Central memory CD4-positive, alpha-beta T cell (primary cell): ENCODE data around the gene FAAP24.
"Not testable (repeated sequence)": the region's sequence is repeated elsewhere in the genome, so short reads cannot be mapped to it uniquely, and the experiment has no call there.

Experiments used
- DNase-seq: peaks from one replicate; pipeline ENCODE4 v3.0.0; 2022
- total RNA-seq, 3 experiments: gene quantifications; one replicate each; lab custom pipeline; 2026; lab: John Stamatoyannopoulos, UW

Gene FAAP24
- total RNA-seq, result 1.5 to 3.5 (median 2.0) reads per million in 3 experiments

DNA sequence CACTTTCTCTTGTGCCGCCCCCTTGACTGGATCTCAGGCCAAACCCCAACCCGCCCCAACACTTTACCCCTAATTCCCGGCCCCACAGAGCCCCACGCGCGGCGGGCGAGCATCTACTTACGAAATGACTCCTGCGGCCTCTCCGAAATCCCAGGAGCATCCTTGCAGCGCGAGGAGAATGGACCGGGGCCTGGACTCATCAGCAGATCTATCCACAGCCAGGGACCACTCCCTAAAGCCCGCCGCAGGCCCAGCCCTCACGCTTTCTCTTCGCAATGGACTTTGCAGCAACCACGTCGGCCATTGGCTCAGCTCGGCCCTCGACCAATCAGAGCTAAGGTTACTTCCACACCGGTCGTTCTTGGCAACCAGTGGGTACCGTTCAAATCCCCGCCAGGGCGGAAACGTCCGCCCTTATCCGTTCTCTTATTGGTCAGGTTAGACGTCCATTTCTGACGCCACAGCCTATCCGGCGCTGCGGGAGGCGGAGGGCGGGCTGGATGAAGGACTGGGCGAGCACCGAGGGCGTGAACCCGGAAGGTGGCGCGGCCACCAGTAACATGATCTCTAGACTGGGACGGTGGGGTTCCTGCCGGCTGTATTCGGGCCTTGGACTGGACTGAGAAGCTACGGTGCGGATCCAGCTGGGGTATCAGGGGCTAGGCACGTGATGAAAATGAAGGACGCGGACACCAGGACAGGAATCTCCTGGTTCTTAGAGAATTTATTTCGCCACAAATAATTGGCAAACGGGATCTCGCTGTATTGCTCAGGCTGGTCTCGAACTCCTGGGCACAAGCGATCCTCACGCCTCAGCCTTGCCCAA, at the start of gene FAAP24, which contains the start of gene CEP89:
Gene FAAP24, plus strand, starts transcription at position 528 of the 826 bp plus-strand sequence. CDS start 955 bp downstream, outside the sequence.
Gene CEP89, minus strand, starts transcription at position 244 of the 826 bp plus-strand sequence. Its CDS starts 84 bp downstream, at position 160.
- peak; percentile 98 for DNase-seq

DNA sequence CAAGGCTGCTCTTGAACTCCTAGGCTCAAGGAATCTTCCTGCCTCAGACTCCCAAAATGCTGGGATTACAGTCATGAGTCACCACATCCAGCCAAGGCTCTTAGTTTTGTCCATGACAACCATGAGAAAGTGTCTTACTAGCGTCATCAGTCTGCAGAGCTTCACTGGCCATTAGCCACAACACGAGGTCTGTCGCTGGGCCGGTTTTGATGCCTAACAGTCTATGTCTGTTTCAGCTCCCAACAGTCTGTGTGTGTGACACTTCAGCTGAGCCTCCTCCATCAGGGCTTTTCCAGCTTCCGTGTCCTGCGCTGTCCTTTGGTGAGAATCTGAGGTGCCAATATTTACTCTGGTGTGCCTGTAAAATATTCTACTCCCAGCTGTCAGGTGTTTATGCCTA, 47.8 kb upstream of the FAAP24 start:
- no peak for DNase-seq

GRCh38 chr19:32928806-32929205, 43.2 kb upstream of the FAAP24 start:
- DNase-seq, result no peak

DNA sequence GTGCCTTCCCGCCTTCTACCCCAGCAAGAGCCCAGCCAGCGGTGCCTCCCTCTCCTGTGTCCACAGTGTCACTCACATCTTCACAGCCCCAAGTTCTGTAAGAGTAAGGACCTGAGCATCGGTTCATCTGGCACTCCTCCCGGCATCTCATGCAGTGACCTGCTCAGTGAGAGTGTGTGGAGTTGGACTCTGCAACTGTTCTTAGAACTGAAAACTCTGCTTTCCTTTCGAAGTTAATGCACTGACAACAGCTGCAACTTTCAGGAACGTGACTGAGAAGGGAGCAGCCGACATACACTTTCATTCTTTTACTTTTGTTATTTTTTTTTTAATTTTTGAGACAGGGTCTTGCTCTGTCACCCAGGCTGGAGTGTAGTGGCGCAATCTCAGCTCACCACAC, 41.5 kb upstream of the FAAP24 start:
- DNase-seq, result no peak

DNA sequence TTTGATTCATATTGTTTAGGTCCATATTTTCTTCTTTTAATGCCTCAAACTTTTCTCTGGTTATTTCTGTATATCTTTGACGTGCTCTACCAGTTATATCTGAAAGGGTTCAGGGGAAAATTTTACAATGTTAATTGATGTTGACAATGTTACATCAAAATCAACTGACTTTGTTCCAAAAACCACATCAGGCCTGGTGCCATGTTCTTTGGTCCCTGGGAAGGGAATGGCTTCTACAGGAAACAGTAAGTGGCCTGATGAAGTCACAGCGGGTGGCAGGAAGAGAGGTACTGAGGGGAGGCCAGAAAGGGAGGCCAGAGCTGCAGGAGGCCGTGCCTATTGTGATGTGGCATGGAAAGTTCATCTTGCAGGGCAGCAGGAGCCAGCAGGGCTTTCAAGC, 38.5 kb upstream of the FAAP24 start:
- no peak for DNase-seq

GRCh38 chr19:32935629-32936028, 36.4 kb upstream of the FAAP24 start:
- no peak for DNase-seq

DNA sequence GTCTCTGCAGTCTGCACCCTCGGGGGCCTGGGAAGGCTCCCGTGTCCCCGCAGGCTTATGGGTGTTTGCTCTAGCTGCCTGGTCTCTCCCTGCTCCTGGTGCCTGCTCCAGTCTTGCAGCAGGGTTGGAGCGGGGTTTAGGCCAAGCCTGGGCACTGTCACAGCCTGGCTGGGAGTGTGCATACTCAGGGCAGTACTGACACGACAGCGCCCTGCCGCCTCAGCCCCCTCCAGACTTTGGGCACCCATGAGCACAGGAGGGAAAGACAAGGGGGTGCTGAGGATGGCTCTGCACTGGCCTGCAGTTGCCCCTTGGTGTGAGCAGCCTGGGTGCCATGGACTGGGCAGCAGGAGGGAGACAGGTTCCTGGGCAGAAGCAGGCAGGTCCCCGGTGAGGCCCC, 36.0 kb upstream of the FAAP24 start:
- no peak for DNase-seq

- not testable (repeated sequence) for DNase-seq
These were observed 30.8 kb upstream of the FAAP24 start for GRCh38 chr19:32941273-32941672.

GRCh38 chr19:32945260-32945659, 26.8 kb upstream of the FAAP24 start:
- DNase-seq, result no peak

GRCh38 chr19:32966750-32967149, 5.3 kb upstream of the FAAP24 start:
- DNase-seq, result no peak

DNA sequence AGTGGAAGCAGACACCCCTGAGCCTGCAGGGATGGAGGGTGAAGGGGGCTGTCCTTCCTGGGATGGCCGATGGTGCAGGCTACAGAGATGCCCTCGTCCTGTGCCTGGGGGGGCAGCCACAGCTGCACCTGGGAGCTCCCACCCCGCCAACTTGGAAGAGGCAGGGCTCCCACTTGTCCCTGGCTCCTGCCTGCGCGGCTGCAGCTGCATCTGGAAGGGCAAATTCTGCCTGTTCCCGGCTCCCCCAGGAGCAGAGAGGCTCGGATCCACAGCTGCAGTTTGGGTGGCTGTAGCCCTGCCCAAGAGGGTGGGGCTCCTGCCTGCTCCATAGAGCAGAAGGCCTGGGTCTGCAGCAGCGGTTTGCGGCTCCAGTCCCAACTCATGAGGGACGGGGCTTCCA, 2.5 kb upstream of the FAAP24 start:
- DNase-seq, result no peak

- DNase-seq, result no peak
These were observed 938 bp upstream of the FAAP24 start for GRCh38 chr19:32971012-32971595.

- DNase-seq, result peak; percentile 45
These were observed 4.3 kb downstream of the FAAP24 start for GRCh38 chr19:32976223-32976805.

DNA sequence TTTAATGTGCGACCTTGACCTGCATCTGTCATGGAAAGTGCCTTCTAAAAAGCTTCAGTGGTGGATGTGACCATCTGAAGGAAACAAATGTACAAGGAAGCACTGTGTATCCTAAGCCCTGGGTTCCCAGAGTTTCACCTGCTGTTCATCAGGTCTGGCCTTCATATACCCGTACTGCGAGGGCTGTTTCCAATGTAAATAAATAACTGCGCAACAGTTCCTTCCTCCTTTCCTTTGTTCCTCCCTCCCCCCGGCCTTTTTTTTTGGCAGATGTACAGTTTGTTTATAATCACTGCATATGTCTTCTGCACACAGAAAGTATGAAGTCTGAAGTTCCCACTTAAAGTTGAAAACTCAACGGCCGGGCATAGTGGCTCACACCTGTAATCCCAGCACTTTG, 5.2 kb downstream of the FAAP24 start:
- no peak for DNase-seq

DNA sequence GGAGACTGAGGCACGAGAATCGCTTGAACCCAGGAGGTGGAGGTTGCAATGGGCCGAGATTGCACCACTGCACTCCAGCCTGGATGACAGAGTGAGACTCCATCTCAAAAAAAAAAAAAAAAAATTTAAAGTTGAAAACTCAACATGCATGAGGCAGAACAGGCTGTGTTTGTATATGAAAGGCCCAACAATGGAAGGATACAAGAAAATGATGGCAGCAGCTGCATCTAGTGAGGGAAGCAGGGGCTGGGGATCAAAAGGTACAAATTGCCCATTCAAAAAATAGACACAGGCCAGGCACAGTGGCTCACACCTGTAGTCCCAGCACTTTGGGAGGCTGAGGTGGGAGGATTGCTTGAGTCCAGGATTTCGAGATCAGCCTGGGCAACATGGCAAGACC, 5.8 kb downstream of the FAAP24 start:
- DNase-seq, result not testable (repeated sequence)

- not testable (repeated sequence) for DNase-seq
These were observed 7.8 kb downstream of the FAAP24 start for GRCh38 chr19:32979807-32980206.

DNA sequence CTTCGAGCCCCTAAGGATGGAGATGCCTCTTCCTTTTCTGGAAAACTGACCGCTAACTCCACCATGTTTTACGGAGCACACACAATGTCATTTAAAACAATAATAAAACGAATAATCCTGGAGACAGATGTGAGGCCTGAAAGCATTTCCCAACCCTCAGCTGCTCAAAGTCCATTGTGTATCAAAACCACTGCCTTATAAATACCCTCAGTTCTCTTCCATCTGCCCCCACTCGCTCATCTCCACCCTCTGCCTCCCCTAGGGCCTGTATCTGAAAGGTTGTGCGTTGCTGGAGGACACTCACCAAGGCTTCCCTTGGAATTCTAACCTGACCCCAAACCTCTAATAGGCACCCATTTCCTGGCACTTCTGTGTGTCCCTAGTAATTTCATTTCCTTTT, 10.4 kb downstream of the FAAP24 start:
- DNase-seq, result not testable (repeated sequence)

DNA sequence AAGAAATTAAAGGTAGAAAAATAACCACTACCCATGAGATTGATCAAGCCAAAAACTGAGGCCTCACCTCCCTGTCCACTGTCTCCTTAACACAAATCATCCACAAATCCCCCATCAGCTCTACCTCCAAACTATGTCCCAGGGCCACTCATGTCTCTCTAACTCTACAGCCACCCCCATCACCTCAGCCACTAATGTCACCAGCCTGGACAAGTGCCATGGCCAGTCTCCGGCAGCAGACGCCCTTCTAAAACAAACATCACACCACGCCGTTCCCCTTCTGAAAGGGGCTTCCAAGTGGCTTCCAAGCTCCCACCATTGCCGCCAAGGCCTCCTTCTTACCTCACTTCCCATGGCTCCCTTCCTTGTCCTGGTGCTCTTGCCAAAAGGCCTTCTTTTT, 16.2 kb downstream of the FAAP24 start:
- DNase-seq, result not testable (repeated sequence)

GRCh38 chr19:32988724-32989123, 16.7 kb downstream of the FAAP24 start:
- no peak for DNase-seq

- not testable (repeated sequence) for DNase-seq
These were observed 23.9 kb downstream of the FAAP24 start for GRCh38 chr19:32995966-32996365.

DNA sequence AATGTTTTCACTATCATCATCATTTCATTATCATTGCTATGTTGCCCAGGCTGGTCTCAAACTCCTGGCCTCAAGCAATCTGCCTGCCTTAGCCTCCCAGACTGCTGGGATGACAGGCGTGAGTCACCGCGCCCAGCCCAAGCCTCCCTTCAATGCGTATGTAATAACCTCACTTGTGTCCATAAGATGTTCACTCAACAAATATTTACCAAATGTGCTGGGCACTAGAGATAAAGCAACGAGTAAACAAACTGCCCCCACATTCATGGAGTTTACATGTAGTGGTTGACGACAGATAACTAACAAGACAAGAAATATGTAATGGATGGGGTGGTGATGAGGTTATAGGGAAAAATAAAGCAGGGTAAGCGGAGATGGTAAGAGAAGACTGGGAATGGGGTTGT, 25.0 kb downstream of the FAAP24 start:
- DNase-seq, result not testable (repeated sequence)

- no peak for DNase-seq
These were observed 25.8 kb downstream of the FAAP24 start for GRCh38 chr19:32997716-32998355.

GRCh38 chr19:32998722-32999121, 26.7 kb downstream of the FAAP24 start:
- DNase-seq, result no peak
